ENCODE data around the gene LRRC15.

Gene LRRC15

GRCh38 chr3:194395778-194396538 lies 26.4 kb upstream of the LRRC15 start:
- TF ChIP-seq CTCF (IDR thresholded peaks at IDR 0.05; ENCODE audit: borderline replicate concordance, control extremely low read depth, extremely low read depth, insufficient read depth, missing control alignments) = no peak
- no peak for DNase-seq (ENCODE audit: low spot score)
- in situ Hi-C loops (cut with MboI; ENCODE audit: low sequenced_read_pairs, unreplicated experiment) = no loop called here

- no peak for TF ChIP-seq CTCF (IDR thresholded peaks at IDR 0.05; ENCODE audit: borderline replicate concordance, control extremely low read depth, extremely low read depth, insufficient read depth, missing control alignments)
- peak; percentile 4 for DNase-seq (ENCODE audit: low spot score)
- in situ Hi-C loops (cut with MboI; ENCODE audit: low sequenced_read_pairs, unreplicated experiment) = no loop called here
These were observed 25.7 kb upstream of the LRRC15 start for GRCh38 chr3:194395212-194395611.

DNA sequence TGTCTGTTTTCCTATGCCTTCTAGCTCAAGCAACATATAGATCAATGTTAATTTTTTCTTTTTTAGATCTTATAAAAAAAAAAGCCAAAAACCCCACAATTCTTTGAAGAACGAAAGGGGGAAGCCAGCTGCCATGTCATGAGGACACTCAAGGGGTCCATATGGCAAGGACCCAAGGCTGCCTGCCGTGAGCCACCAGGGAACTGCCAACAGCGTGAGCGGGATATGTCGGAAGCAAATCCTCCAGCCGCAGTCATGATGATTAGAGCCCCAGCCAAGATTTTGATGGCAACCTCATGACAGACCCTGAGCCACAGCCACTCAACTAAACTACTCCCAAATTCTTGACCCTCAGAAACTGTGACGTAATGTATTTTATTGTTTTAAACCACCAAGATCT lies 23.0 kb upstream of the LRRC15 start:
- in situ Hi-C loops (cut with MboI; ENCODE audit: low sequenced_read_pairs, unreplicated experiment) = no loop called here
- no peak for TF ChIP-seq CTCF (IDR thresholded peaks at IDR 0.05; ENCODE audit: borderline replicate concordance, control extremely low read depth, extremely low read depth, insufficient read depth, missing control alignments)
- DNase-seq (ENCODE audit: low spot score) = no peak

DNA sequence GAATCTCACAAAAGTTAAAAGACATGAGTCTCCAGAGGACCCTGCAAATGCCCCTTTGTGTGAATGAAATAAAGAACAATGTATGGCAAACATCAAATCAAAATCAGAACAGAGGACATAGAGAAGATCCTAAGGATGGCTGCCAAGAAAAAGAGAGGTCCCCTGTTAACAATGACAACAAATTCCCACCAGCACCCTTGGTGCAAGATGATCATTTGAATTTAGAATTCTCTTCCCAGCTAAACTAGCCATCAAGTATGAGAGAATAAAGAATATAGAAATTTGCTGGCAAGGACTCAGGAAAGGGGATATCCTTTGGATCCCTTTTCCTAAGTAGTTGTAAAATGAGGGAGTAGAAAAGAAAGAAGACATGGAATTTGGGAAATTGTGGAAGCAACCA lies 21.3 kb upstream of the LRRC15 start:
- no peak for DNase-seq (ENCODE audit: low spot score)
- in situ Hi-C loops (cut with MboI; ENCODE audit: low sequenced_read_pairs, unreplicated experiment) = no loop called here
- no peak for TF ChIP-seq CTCF (IDR thresholded peaks at IDR 0.05; ENCODE audit: borderline replicate concordance, control extremely low read depth, extremely low read depth, insufficient read depth, missing control alignments)

DNA sequence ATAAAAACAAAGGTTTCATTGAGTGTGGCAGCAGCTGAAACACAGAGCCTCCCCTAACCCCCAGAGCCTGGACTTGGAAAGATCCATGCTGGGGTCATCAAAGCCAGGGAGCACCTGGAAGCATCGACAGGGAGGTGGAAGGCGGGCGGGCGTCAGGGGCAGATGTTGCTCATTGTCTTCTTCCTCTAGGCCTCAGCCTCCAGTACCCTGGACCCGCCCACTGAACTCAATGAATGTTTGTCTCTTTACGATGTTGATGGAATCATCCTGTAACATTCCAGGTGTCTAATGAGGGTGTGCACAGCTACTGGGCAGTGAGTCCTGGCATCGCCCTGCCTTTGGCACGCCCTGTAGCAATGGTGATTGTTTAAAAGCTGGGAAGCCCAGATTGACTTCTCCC lies 19.7 kb upstream of the LRRC15 start:
- TF ChIP-seq CTCF (IDR thresholded peaks at IDR 0.05; ENCODE audit: borderline replicate concordance, control extremely low read depth, extremely low read depth, insufficient read depth, missing control alignments) = no peak
- DNase-seq (ENCODE audit: low spot score) = no peak
- in situ Hi-C loops (cut with MboI; ENCODE audit: low sequenced_read_pairs, unreplicated experiment) = no loop called here

GRCh38 chr3:194387926-194388418 lies 18.4 kb upstream of the LRRC15 start:
- TF ChIP-seq CTCF (IDR thresholded peaks at IDR 0.05; ENCODE audit: borderline replicate concordance, control extremely low read depth, extremely low read depth, insufficient read depth, missing control alignments) = no peak
- DNase-seq (ENCODE audit: low spot score) = no peak
- in situ Hi-C loops (cut with MboI; ENCODE audit: low sequenced_read_pairs, unreplicated experiment) = no loop called here

Measured in GM13976 (cell line).